Brain microvascular endothelial cell (primary cell): Measurements from ENCODE around the gene C6orf163.
"Not testable (repeated sequence)": the region's sequence is repeated elsewhere in the genome, so short reads cannot be mapped to it uniquely, and the experiment has no call there.

Source experiments
- DNase-seq: peaks from one replicate; pipeline ENCODE4 v3.0.0-alpha.2; 2020
- H3K27ac ChIP-seq: fragments of 250-450 bp; sonication (Bioruptor Pico); 2 replicates; pipeline ENCODE4 v1.5.1; 2020; ENCODE audit warnings: mild to moderate bottlenecking, moderate library complexity
- H3K27me3 ChIP-seq: fragments of 250-450 bp; sonication (Bioruptor Pico); replicated peaks from 2 replicates; pipeline ENCODE4 v1.5.1; 2020; ENCODE audit warnings: mild to moderate bottlenecking
- H3K36me3 ChIP-seq: fragments of 250-450 bp; sonication (Bioruptor Pico); replicated peaks from 2 replicates; pipeline ENCODE4 v1.5.1; 2020; ENCODE audit warnings: mild to moderate bottlenecking
- H3K4me3 ChIP-seq: 2 replicates; pipeline ENCODE4 v1.5.1; 2011; ENCODE audit warnings: low read depth, mild to moderate bottlenecking, control low read depth, low read length, moderate library complexity
- in situ Hi-C: cut with HindIII; loops from 2 replicates; pipeline ENCODE4 v1.10.0; 2017; ENCODE audit warnings: low sequenced_read_pairs, low pct_ligation_motif_present
- TF ChIP-seq, protein P1 (sequence below): IDR thresholded peaks from 2 replicates; pipeline ENCODE4 v1.5.1; 2011; ENCODE audit warnings: low read depth, mild to moderate bottlenecking, moderate library complexity, low read length, control low read depth, inconsistent platforms; ENCODE audit errors: missing control alignments

C6orf163 gene

DNA sequence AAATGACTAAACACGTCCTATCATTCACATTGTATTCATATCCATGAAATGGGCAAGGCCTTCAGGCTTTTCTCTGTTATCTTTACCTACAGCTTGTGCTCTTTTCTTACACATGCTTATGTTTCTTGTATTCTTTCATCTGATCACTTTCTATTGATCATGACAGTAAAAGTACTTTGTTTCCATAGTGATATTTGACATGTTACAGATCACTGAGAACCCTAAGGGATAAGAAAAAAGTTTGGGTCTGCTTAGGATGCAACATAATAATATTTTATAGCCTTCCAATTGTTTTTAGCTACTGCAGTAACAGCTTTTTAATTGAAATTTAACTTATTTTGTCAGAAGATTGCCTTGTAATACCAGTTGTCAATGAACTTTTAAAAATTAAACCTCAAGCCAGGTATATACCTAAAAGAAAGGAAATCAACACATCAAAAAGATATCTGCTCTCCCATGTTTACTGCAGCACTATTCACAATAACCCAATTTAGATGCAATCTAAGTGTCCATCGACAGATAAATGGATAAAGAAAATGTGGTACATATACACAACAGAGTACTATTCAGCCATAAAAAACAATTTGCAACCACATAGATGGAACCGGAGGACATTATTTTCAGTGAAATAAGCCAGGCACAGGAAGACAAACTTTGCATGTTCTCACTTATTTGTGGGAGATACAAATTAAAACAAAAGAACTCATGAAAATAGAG, 25.2 kb upstream of the C6orf163 start:
- H3K36me3 ChIP-seq = no peaks in the 10 kb centered on the region
- TF ChIP-seq, protein P1, sequence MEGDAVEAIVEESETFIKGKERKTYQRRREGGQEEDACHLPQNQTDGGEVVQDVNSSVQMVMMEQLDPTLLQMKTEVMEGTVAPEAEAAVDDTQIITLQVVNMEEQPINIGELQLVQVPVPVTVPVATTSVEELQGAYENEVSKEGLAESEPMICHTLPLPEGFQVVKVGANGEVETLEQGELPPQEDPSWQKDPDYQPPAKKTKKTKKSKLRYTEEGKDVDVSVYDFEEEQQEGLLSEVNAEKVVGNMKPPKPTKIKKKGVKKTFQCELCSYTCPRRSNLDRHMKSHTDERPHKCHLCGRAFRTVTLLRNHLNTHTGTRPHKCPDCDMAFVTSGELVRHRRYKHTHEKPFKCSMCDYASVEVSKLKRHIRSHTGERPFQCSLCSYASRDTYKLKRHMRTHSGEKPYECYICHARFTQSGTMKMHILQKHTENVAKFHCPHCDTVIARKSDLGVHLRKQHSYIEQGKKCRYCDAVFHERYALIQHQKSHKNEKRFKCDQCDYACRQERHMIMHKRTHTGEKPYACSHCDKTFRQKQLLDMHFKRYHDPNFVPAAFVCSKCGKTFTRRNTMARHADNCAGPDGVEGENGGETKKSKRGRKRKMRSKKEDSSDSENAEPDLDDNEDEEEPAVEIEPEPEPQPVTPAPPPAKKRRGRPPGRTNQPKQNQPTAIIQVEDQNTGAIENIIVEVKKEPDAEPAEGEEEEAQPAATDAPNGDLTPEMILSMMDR = no peak
- H3K27me3 ChIP-seq = peaks cover under 1% of the 10 kb centered on the region
- no peak overlapping the region for H3K4me3 ChIP-seq
- H3K27ac ChIP-seq = no peak overlapping the region
- in situ Hi-C loops = no loop called here
- DNase-seq = no peak

DNA sequence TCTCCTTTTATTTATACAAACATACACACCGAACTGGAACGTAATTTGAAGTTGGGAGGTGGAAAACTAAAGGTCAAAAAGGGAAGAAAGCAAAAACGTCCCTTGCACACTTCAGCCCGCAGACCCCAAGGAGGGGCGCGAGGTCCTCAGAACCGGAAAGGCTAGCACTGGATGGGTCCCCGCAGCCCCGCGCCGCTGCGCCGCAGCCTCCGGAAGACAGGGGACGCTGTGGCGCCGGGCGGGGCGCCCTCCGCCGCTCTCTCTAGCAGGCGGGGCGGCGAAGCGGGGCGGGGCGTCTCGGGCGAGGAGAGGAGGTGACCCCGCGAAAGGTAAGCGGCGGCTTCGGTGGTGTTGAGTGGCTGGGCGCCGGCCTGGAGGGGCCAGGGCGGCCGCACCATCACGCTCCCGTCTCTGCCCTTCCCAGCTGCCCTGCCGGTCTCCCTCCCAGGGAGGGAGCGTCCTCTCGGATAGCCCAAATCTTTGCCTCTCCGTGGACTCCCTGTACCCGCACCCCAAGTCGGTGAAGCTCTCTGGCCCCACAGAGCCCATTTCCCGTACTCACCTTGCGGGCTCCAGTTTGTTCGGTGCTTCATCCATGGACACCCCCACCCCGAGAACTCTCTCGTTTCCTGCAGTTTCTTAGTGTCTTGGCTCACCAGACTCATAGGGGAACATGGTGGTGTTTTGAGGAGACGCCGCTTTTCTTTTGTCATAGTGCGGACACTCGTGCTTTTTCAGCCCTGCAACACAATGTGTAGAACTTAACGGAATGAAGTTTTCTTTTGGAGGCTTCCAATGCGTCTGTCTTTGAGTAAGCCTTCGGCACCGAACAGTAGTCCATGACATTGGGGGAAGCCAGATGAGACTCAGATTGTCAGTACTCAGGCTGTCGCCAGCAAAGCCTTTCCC, 22.1 kb upstream of the C6orf163 start, which contains the start of gene SMIM8:
TSS of gene SMIM8 (plus strand) at position 285 of the 909 bp plus-strand sequence. CDS start 14,444 bp downstream, outside the sequence.
- H3K27me3 ChIP-seq = no peaks in the 10 kb centered on the region
- in situ Hi-C loops = no loop called here
- TF ChIP-seq, protein P1 = peak; percentile 73
- no peak within 1 kb of the TSS for H3K27ac ChIP-seq
- H3K36me3 ChIP-seq = no peaks in the 10 kb centered on the region
- peak within 1 kb of the TSS; percentile 92 for H3K4me3 ChIP-seq
- peak; percentile 46 for DNase-seq

DNA sequence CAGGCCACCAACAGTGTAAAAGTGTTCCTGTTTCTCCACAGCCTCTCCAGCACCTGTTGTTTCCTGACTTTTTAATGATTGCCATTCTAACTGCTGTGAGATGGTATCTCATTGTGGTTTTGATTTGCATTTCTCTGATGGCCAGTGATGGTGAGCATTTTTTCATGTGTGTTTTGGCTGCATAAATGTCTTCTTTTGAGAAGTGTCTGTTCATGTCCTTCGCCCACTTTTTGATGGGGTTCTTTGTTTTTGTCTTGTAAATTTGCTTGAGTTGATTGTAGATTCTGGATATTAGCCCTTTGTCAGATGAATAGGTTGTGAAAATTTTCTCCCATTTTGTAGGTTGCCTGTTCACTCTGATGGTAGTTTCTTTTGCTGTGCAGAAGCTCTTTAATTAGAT, 20.7 kb upstream of the C6orf163 start:
- H3K36me3 ChIP-seq, DNase-seq, H3K27me3 ChIP-seq, H3K27ac ChIP-seq, H3K4me3 ChIP-seq, in situ Hi-C loops: not testable (repeated sequence)

DNA sequence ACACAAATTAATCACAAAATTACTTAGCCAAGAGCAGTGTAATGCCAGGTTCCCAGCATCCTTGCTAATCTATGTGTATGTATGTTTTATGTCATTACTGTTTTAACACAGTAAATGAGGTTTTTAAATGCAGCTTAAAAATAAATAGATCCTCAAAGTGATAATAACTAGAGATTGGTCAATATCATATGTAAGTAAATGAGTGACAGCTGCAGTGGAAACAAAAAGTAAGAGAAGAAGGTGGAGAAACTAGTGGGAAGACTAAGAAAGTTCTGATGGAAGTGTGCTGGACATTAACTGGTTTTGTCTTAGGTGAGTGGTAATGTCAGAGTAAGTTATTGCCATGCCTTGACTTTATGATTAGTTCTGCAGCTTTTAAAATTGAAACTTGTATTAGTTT, 13.7 kb upstream of the C6orf163 start:
- no peak for DNase-seq
- no peaks in the 10 kb centered on the region for H3K36me3 ChIP-seq
- no peak overlapping the region for H3K27ac ChIP-seq
- in situ Hi-C loops = no loop called here
- H3K27me3 ChIP-seq = no peaks in the 10 kb centered on the region
- H3K4me3 ChIP-seq = no peak overlapping the region
- TF ChIP-seq, protein P1 = no peak

DNA sequence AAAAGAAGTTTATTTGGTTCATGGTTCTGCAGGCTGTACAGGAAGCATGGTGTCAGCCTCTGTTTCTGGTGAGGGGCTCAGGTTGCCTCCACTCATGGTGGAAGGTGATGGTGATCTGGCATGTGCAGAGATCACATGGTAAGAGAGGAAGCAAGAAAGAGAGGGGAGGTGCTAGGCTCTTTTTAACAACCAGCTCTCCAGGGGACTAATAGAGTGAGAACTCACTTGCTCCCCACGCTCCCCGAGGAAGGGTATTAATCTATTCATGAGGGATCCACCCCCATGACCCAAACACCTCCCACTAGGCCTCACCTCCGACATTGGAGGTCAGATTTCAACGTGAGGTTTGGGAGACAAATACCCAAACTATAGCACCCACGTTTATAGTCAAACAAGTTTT, 11.6 kb upstream of the C6orf163 start:
- no peak overlapping the region for H3K4me3 ChIP-seq
- H3K36me3 ChIP-seq = no peaks in the 10 kb centered on the region
- in situ Hi-C loops = no loop called here
- DNase-seq = no peak
- TF ChIP-seq, protein P1 = no peak
- H3K27ac ChIP-seq = no peak overlapping the region
- no peaks in the 10 kb centered on the region for H3K27me3 ChIP-seq

DNA sequence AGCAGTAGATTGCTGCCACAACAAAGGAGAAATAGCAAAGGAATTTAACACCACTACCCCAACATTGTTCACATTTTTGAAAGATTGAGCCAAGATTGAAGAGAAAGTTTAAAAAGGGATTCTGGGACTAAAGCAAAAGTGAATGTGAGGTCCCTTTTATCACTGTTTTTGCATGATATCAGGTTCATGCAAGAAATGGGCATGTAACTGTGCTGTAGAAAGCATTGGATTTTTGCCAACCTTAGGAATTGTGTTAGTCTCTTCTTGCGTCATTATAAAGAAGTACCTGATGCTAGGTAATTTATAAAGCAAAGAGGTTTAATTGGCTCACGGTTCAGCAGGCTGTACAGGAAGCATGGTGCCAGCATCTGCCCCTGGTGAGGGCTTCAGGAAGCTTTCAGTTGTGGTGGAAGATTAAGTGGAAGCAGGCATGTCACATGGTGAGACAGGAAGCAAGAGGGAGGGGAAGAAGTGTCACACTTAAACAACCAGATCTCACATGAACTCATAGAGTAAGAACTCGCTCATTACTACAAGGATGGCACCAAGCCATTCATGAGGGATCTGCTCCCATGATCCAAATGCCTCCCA, 10.9 kb upstream of the C6orf163 start:
- in situ Hi-C loops = no loop called here
- peak overlapping the region; percentile 33 for H3K27ac ChIP-seq
- H3K36me3 ChIP-seq = no peaks in the 10 kb centered on the region
- DNase-seq = peak; percentile 27
- no peaks in the 10 kb centered on the region for H3K27me3 ChIP-seq
- no peak overlapping the region for H3K4me3 ChIP-seq
- TF ChIP-seq, protein P1 = no peak
